Stimulated activated CD4-positive, alpha-beta T cell treated with anti-CD3 and anti-CD28 coated beads, Interleukin-12 subunit alpha, Interleukin-12 subunit beta, amount 100 ng/mL, for 4 hours (primary cell): ENCODE measurements around the gene TAF4.
"Not testable (repeated sequence)": the region's sequence is repeated elsewhere in the genome, so short reads cannot be mapped to it uniquely, and the experiment has no call there.

ENCODE experiments used
- DNase-seq: peaks from one replicate; pipeline ENCODE4 v3.0.0-alpha.2; 2020

Gene TAF4

DNA sequence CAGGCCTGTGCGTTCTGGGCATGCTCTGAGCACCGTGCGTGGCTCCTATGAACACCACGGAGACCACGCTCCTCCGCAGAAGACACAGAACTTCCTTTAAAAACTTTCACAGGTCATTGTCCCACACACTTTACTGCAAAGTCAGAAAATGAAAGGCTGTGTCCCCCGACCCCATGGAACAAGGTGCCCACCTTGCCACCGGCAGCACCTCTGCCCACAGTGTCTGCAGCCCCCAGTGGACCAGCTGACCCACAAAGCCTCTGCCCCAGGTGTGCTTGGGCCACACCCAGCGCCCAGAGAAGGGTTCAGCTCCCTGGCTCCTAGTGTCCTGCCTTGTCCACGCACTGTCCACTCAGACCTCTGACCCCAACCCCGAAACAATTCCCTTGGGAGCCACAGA lies 8.7 kb downstream of the TAF4 start:
- no peak for DNase-seq

DNA sequence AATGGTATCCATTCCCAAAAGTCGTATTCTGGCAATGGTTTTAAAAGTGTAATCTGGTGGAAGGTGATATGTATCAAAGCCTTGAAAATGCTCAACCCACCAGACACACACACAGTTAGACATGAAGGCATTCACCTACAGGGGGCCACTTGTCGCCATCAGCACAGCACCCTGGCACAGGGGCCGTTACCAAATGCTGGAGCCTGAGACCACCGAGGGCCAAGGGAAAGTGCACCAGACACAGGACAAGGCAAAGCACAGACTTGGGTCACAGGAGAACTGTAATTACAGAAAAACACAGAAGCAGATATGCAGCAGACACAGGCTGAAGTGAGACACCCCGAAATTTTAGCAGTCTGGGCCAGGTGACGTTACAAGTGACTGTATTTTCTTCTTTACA lies 9.3 kb downstream of the TAF4 start:
- DNase-seq, result no peak

DNA sequence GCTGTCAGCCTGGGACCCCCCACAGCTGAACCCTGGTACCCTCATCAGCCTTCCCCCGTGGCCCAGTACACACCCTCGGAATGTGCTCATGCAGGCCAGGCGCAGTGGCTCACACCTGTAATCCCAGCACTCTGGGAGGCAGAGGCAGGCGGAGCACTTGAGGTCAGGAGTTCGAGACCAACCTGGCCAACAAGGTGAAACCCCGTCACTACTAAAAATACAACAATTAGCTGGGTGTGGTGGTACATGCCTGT lies 9.9 kb downstream of the TAF4 start:
- DNase-seq, result not testable (repeated sequence)

DNA sequence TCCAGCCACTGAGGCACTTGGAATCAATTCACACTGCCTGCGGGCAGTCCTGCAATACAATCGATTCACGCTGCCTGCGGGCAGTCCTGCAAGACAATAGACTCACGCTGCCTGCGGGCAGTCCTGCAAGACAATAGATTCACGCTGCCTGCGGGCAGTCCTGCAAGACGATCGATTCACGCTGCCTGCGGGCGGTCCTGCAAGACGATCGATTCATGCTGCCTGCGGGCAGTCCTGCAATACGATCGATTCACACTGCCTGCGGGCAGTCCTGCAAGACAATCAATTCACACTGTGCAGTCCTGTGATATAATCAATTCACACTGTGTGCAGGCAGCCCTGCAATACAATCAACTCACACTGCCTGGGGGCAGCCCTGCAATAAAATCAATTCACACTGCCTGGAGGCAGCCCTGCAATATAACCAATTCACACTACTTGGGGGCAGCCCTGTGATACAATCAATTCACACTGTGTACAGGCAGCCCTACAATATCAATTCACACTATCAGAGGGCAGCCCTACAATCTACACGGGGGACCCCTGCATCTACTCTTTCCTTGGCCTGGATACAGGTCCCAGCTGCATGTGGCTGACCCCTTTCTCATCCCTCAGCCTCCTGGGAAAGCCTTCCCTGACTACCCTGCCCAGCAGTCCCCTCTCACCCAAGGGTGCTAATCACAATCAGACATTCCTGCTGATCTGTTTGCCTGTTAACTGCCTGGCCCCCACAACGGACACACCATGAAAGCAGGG lies 10.4 kb downstream of the TAF4 start:
- no peak for DNase-seq

DNA sequence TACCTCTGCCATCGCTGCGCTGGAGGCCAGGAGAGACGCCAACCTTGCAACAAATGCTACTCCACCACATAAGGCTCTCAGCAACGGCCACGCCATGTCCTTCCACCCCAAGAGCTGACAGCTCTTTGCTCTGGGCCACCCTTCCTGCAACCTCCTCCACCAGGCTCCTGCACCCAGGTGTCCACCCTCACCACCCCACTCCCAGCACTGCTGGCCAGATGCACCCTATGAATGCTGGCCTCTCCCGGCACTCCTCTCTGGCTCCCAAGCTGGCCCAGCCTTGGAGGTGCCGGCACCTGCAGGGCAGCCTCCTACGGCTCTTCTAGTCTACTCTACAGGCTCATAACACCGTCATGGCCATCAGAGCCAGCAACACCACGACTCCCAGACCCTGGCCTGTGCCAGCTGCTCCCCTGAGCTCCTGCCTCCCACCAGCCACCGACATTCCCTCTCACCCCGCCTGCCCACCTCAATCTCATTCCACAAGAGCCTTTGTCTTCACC lies 11.2 kb downstream of the TAF4 start:
- DNase-seq, result no peak

DNA sequence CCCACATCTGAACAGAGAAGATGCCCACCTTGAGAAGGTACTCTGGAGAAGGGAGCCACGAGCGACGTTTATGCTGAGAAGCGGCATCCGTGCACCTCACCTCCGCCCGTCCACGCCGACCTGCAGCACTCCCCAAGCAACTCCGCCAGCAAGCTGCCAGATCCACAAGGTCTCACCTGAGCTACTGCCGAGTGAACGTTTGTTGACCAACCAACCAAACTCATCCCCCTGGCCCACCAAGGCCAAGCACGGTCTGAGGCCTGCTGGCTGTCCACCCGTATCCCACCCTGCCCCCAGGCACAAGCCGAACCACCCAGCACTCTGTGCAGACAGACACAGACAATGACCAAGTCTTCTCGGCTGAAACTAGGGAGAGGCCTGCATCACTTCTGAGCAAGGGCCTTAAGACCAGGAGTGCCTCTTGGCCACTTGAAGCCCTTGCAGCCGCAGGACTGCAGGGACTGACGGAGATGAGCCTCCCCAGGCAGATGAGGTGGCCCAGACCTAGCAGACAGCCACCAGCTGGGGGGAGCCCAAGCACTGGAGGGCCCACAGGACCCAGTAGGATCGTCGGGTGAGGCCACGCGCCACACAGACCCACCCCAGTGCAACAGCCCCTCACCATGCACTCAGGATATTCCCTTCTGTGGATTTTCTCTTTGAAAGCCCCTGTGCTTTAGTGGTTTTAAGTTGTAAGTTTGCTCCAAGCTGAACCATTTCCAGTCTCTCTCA lies 12.1 kb downstream of the TAF4 start:
- DNase-seq, result no peak

DNA sequence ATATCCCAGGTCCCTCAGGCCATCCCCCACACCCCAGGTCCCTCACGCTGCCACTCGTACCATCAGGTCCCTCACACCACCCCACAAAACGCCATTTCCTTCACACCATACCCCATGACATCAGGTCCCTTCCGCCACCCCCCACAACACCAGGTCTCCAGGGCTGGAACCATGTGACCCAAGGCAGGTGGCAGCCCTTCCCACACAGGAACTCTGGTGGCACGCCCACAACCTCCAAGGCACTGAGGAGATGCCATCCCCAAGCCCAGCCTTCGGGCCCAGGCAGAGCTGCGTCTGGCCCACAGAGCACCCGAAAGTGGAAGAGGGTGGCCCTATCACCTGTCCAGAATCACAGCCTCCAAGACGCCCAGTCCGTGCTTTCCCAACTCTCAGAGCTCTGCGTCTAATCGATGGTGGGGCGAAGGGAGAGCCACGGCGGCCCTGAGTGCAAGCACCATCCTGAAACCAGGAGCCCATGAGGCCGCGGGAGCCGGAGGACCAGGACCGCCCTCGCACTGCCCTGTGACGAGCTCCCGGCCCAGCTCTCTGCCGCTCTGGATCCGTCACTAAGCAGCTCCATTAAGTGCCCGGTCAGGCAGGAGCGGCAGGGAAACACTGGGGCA lies 12.7 kb downstream of the TAF4 start:
- no peak for DNase-seq

DNA sequence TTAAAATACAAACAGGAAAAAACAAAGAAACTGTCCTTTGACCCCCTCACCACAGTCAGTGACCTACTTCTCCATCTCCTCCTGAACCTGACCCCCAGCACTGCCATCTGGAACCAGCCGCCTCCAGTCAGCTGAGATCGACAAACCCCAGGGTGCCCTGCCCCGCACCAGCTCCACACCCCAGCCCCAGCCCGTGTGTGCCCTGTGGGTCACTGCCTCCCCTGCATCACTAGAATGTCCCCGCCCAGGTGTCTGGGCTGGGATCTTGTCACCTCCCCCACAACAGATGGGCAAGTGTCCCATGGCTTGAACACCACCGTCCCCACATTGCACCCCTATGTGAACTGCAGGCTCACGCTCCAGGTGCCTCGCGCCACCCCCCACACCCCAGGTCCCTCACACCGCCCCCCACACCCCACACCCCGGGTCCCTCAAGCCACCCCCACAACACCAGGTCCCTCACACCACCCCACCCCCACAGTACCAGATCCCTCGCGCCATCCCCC lies 13.3 kb downstream of the TAF4 start:
- DNase-seq, result no peak

DNA sequence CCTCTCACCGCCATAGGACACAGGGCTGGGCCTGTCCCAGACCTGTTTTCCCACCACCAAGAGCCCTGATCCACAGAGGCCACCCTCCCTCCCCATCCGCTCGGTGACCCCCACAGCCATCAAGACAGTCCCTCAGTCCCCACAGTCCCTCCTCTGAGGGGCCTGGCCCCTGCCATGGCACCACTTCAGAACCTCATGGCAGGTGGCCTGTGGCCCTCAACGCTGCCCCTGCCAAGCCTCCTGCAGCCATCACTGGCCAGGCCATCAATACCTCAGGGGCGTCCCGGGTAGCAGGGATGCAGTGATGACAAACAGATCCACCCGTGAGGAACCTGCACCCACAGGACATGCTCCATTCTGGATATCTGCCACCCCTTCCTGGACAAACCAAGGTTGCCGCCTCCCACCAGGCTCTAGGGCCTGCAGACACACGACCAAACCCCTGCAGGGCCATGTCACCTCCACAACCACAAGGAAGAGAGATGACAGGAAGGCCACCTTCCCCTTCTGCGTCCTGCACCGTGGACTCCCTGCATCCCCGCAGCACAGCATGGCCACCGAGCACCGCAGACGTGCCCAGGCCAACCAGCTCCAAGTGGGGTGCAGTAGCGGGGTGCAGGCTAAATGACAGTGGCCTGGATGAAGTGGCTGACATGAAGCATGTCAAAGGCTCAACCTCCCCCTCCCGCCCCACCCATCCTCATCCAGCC lies 14.0 kb downstream of the TAF4 start:
- DNase-seq, result no peak

DNA sequence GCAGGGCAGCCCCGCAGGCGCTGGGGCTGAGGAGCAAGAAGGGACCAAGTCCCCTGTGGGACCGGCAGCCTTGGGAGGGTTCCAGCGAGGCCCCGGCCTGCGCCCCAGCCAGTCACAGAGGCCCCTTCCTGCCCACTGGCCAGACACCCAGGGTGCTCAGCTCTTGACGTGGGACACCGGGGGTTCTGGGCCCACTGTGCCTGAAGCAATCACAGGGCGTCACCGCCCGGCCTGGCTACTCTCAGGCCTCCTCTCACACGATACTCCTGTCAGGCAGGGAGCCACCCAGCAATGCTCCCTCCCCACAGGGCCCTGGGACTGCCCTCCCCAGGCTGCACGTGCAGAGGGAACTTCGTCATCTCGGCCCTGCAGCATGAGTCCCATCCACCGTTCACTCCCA lies 14.5 kb downstream of the TAF4 start:
- no peak for DNase-seq

DNA sequence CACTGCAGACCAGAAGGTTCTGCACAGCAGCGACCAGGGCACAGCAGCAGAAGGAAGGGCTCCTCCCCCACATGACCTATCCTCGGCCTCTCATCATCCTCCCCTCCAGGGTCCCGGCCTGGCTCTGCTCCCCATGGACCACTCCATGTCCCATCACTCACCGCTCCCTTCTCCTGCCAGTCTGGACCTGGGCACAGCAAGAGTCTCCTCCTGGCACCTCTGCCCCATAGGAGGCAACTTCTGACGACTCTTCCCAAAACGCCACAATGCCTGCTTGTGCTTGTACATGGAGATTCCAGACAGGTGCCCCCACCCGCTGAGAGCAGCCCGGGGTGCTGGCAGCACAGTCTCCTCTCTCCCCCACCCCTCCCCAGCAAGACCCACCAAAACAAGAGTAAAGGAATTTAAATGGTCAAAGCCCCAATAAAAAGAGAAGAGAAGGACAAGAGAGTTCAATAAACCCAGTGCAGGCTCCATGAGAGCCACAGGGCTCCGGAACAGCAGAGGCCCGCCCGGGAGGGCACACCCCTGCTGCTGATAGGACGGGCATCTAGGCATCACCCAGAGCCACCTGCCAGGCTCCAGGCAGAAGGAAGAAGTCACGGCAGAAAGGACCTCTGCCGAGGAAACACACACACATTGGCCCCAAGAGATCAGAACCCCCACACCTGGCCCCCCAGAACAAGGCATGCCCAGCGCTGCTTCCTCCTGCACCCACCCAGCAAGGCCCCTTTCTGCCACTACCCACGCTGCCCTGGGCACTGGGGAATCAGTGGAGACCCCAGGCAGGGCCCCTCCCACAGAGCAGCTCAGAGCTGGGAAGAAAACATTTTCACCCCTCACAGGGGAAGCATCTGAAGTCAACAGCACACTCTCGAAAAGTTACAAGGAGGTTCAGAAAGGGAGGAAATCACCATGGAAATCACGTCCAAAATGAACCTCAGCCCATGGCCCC lies 15.2 kb downstream of the TAF4 start:
- no peak for DNase-seq

DNA sequence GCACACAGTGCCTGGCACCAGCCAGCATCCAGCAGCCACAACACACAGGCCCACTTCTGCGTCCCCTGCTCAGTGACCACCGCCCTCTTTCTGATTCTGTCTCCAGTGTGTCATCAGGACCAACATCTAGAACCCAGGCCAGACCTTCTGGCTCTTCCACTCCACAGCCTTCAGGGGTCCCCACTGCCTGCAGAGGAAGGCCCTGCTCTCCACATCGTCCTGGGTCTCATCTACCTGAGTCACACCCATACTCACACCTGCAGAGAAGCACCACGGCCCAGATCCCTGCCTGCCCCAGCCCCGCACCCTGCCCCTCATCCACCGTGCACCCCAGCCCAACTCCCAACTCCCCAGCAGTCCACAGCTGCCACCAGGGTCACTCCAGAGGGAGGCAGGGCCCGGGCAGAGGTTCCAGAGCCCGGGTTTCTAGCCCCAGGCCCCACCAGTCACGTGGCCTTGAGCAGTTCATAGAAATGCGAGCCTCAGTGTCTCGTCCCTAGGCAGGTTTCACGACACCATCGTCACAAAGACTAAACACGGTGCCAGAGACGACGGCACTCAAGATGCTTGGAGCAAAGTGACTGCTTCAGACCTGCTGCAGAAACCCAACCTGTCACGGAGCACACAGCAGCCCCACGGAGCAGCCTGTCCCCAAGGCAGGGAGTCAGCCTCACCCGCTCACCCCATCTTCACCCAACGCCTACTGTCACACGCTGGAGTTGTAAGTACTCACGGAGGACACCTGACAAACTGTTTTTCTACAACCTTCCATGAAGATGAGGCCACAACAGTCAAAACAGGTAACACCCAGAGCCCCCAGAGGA lies 16.1 kb downstream of the TAF4 start:
- no peak for DNase-seq

DNA sequence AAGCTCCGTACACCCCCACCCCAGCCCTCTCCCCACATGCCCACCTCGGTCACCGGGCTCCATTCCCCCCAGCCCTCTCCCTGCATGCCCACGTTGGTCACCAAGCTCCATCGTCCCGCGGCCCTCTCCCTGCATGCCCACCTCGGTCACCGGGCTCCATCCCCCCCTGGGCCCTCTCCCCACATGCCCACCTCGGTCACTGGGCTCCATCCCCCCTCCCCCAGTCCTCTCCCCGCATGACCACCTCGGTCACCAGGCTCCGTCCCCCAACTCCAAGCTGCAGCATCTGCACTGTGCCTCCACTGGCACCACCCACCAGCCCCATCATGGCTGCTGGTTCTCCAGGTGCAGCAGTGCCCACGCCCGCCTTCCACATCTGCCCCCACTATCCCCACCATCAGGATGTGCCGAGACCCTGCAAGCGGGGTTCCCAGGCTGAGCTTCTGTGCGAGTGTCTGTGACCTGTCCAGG lies 16.8 kb downstream of the TAF4 start:
- no peak for DNase-seq

DNA sequence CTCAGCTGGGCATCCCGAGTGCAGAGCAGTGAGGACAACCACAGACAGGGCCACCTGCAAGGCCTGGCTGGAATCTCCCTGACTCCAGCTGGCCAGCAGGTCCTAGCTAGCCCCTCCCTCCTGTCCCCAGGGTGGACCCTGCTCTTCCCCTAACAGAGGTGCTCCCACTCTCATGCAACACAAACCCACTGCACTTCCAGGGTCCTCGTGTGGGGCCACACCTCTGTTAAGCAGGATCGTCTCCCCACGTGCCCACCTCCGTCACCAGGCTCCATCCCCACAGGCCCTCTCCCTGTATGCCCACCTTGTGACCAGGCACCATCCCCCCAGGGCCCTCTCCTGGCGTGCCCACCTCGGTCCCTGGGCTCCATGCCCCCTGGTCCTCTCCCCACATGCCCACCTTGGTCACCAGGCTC lies 17.3 kb downstream of the TAF4 start:
- DNase-seq, result no peak

DNA sequence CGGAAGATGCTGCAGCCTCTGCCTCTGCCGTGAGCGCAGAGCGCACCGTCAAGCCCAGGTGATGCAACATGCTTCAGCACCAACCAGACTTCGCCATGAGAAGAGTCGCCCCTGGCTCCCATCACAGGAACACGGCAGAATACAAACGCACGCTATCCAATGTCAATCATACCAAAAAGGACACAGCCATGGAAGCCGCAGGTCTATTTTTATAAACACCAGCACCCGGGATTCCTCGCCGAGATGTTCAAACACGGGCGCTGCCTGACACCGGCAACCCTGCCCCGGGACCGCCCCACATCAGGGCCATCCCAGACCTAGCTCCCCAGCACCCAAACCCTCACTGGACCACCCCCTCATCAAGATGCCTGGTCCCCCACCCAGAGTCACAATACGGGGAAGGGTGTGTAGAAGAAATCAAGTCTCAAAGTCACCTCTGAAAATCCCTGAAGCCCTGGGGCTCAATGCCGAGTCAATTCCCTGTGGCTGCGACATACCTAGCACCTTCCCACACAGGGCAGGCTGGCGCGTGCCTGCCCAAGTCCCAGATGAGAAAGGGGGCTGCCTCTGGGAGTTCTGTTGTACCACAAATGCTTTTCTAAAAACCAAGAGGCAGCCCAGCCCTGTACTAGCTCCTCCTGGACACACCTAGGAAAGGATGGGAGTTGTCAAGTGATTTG lies 17.9 kb downstream of the TAF4 start:
- DNase-seq, result no peak

DNA sequence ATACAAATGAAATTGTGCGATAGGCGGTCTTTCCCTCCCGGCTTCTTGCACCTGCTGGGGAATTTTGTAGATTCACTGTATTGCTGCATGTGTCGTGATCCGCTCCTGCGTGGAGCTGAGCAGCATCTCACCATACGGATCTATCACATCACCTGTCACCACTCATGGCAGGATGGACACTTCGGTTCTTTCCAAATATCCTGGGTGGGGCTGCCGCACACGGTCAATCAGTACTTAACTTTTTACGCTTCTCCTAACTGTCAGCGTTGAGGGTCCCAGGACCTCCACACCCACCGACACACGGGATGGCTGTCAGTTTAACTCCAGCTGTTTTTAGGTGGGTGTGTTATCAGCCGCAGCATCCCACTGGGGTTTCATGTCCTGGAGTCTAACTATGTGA lies 19.2 kb downstream of the TAF4 start:
- DNase-seq, result no peak

DNA sequence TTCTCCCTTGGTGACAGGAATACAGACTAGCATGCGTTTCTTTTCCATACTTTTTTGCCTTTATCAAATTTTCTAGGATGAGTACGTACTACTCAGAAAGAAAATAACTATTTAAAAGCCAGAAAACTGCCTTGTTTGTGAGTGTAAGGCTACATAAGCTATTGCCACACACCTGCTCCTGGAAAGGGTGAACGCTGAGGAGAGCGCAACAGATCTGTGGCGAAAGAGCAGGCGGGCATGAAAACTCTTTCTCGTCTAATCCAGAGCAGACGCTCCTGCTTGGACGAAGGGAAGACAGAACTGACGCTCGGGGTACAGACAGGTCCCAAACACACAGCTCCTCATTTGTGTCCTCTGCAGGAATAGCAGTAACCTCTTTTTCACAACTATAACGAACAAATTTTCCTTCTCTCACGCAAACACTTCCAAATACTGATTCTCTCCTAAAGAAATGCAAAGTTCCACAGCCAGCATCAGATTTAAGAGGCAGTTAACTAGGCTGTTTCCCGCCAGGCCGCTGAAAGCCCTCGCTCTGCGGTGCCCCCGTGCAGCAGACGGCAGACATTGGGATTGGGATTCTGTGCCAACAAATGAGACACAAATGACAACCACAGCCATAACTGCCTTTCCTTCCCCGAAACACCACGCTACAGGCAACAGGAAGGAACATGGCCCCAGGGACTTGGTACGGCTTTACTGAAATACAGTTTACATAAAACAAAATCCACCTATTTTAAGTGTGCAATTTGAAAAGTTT lies 20.0 kb downstream of the TAF4 start:
- DNase-seq, result no peak

DNA sequence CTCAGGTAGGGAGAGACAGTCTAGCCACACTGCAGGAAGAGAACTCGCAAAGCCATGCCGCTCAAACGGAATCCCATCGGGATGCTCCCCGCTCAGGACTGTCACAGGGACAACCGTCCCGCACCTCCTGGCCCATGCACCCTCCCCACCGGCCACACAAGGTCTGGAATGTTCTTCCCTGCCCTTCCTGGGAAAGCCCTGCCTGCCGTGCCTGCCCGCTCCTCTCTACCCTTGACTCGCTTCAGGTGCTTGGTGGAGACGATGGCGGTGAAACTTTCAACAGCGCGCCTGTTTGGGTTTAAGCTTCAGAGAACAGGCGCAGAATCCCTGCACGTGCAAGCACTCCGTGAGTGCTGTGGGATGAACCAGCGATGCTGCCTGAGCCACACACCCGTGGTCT lies 20.6 kb downstream of the TAF4 start:
- no peak for DNase-seq

DNA sequence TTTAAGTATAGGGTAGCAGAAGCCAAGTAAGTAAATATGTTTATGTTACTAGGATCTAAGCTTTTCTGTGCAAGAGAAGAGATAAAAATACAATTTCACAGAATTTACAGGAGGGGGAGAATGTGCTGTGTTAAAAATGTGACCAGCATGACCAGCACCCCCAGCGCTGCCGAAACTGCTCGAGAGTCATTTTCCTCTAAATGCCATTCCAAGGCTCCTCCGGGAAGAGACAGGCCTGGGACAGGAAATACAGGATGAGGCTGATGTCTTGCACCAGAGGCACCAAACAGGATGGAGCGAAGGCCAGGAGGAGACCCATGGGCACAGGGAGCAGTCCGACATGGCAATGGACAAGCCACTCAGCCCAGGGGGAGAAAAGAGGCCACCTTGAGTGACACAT lies 21.1 kb downstream of the TAF4 start:
- no peak for DNase-seq
